ENCODE data around the gene ZNF827.

Gene ZNF827

DNA sequence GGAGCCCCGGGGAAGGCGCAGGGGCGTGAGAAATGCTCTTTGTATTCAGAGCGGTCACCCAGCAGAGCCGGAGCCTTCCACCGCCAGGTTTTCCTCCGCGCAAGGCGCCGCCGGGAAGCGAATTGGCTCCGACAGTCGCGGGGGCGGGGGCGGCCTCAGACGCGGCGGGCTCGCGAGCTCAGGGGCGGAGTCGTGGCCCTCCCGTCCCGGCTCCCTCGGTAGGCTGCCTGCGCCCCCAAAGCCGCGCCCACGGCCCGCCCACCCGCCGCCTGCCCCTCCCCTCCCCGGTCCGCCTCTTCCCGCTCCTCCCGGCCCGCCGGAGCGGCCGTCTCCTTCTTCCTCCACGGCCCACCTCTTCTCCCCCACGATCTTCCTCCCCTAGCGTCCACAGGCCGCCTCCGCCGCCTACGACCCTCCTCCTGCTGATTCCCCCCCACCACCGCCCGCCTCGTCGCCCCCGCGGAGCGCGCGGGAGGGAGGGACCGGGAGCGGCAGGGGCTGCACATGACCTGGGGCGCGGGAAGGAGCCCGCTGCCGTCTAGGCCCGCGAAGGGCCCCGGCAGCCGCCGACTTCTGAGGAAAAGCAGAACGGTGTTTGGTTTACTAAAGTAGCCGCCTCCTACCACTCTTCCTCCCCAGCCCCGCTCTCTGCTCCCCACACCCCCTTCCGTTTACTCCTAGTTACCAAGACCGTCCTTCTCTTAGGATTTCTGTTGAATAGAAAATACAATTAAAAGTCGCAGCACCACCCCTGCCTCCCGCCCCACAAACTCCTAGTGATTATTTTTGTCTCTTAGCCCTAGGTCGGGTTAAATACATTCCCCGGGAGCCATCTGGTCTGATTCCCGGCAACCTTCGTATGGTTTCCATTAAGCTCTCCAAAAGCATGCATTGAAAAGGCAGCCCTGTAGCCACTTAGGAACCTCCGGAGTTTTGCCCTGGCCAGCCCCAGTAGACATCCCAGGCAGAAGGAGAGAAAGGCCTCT is 205.4 kb downstream of the ZNF827 start:
- TF ChIP-seq, protein P1, sequence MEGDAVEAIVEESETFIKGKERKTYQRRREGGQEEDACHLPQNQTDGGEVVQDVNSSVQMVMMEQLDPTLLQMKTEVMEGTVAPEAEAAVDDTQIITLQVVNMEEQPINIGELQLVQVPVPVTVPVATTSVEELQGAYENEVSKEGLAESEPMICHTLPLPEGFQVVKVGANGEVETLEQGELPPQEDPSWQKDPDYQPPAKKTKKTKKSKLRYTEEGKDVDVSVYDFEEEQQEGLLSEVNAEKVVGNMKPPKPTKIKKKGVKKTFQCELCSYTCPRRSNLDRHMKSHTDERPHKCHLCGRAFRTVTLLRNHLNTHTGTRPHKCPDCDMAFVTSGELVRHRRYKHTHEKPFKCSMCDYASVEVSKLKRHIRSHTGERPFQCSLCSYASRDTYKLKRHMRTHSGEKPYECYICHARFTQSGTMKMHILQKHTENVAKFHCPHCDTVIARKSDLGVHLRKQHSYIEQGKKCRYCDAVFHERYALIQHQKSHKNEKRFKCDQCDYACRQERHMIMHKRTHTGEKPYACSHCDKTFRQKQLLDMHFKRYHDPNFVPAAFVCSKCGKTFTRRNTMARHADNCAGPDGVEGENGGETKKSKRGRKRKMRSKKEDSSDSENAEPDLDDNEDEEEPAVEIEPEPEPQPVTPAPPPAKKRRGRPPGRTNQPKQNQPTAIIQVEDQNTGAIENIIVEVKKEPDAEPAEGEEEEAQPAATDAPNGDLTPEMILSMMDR (IDR thresholded peaks at IDR 0.05; ENCODE audit: low read depth, low read length), result no peak
- Histone ChIP-seq H3K36me3 (no peaks in the 10 kb centered on the region), H3K27me3 (ENCODE audit: insufficient read depth, low read depth, severe bottlenecking) (no peaks in the 10 kb centered on the region), H3K9me3 (ENCODE audit: severe bottlenecking) (no peaks in the 10 kb centered on the region), H3K4me3 (ENCODE audit: low read depth, low read length) (peak overlapping the region; percentile 78), H3K27ac (peak overlapping the region; percentile 99)
- DNase-seq, result peak; percentile 98

DNA sequence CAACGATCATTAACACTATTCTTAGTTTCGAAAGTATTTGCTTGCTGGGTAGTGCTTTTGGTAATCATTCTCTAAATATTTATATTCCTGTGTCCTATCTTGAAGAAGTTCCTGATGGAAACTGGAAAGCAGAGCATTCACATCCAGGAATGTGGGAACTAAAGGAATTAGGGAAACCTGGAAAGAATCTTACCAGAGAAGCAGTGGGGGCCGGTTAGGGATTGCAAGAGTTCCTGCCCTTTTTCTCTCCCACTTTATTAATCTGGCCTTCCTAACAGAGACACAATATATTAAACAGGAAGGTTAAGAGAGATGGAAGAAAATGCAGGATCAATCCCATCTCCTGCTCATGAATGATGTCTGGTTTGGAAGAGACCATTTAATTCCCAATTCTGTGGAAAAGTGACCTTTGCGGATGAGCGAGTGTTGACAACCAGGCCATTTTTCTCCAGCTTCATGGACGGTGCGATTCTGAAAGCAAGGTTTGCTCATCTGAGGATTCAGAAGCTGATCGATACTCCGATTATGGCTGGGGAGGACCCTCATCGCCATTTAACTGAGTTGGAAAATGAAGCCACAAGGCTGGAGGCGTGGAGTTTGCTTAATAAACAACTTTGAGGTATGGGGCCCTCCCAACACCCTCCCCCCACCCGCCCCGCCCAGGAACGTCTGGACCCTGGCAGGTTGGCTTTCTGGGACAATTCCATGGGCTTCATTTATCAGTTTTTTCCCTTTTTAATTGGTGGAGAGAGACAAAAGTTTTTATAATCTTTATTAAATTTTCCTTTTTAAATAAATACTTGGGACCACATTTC is 206.4 kb downstream of the ZNF827 start:
- Histone ChIP-seq H3K4me3 (ENCODE audit: low read depth, low read length) (peak overlapping the region; percentile 61), H3K27ac (peak overlapping the region; percentile 99), H3K36me3 (no peaks in the 10 kb centered on the region), H3K9me3 (ENCODE audit: severe bottlenecking) (no peaks in the 10 kb centered on the region), H3K27me3 (ENCODE audit: insufficient read depth, low read depth, severe bottlenecking) (no peaks in the 10 kb centered on the region)
- no peak for DNase-seq
- TF ChIP-seq, protein P1 (IDR thresholded peaks at IDR 0.05; ENCODE audit: low read depth, low read length), result no peak

DNA sequence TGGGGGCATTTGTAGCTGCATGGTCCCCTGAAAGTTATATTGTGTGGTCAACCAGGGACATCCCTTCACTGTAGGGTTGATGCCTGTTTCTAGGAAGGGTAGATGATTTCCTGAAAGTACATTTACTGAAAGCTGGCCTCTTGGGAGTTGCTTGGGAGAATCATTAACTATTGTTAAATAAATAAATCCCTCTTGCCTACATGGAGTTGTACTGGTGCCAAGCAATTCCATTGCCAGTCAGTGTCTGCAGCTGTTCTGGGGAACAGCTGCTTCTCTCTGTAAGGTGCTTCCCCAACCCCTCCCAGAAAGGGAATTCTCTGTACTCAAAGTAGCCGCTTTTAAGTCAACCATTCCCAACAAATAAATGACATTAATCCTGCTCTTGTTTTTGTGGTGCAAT is 207.6 kb downstream of the ZNF827 start:
- no peaks in the 10 kb centered on the region for H3K27me3 ChIP-seq (ENCODE audit: insufficient read depth, low read depth, severe bottlenecking)
- TF ChIP-seq, protein P1 (IDR thresholded peaks at IDR 0.05; ENCODE audit: low read depth, low read length), result no peak
- DNase-seq, result no peak
- no peaks in the 10 kb centered on the region for H3K36me3 ChIP-seq
- H3K4me3 ChIP-seq (ENCODE audit: low read depth, low read length), result no peak overlapping the region
- no peak overlapping the region for H3K27ac ChIP-seq
- no peaks in the 10 kb centered on the region for H3K9me3 ChIP-seq (ENCODE audit: severe bottlenecking)

DNA sequence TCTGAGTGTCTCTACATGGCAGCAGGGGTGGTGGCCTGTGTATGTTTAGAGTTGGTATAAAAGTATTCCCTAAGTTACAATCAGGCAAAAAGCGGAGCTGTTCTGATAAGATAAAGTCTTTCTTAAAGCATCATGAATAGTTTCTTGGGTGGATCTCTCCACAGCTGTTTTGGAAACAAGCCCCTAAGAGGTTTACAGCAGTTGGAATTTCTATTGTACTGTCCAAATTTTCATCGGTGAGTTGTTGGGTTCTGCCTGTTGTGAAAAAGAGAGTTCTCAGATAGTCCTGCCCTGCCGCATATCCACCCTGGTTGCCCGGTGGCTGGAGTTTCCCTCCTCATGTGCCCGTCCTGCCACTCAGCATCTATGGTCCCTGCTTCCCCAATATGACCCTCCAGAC is 208.6 kb downstream of the ZNF827 start:
- Histone ChIP-seq H3K36me3 (no peaks in the 10 kb centered on the region), H3K4me3 (ENCODE audit: low read depth, low read length) (no peak overlapping the region), H3K27ac (no peak overlapping the region), H3K9me3 (ENCODE audit: severe bottlenecking) (no peaks in the 10 kb centered on the region), H3K27me3 (ENCODE audit: insufficient read depth, low read depth, severe bottlenecking) (no peaks in the 10 kb centered on the region)
- no peak for DNase-seq
- TF ChIP-seq, protein P1 (IDR thresholded peaks at IDR 0.05; ENCODE audit: low read depth, low read length), result no peak

DNA sequence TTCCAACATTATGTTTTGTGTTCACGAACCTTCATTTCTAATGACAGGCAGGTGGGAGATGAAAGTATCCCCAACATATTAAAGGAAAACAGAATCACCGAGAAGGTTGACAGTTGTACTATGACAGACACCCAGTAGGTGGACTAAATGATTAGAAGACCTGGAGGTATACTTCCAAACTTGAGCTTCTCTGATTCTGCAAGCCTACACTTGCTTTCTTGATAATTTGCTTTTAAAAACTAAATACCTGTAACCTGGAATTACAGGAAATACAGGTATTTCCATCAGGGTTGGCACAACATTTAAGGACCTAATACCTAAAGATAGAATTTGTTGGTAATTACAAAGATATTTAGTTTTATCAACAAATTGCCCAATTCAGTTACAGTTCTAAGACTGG is 215.3 kb downstream of the ZNF827 start:
- Histone ChIP-seq H3K27ac (no peak overlapping the region), H3K9me3 (ENCODE audit: severe bottlenecking) (no peaks in the 10 kb centered on the region), H3K27me3 (ENCODE audit: insufficient read depth, low read depth, severe bottlenecking) (no peaks in the 10 kb centered on the region), H3K36me3 (no peaks in the 10 kb centered on the region), H3K4me3 (ENCODE audit: low read depth, low read length) (no peak overlapping the region)
- TF ChIP-seq, protein P1 (IDR thresholded peaks at IDR 0.05; ENCODE audit: low read depth, low read length), result no peak
- DNase-seq, result no peak

Measured in WERI-Rb-1 (cell line).